Stimulated activated CD4-positive, alpha-beta T cell treated with anti-CD3 and anti-CD28 coated beads, Interleukin-15, amount 100 ng/mL, for 1 hour (primary cell): Measurements from ENCODE around the gene SULT1C2.

Experiments used
- DNase-seq, 2 donors: peaks; one replicate each; pipeline ENCODE4 v3.0.0-alpha.2; 2020; ENCODE audit warnings: low read depth in 1 of 2, low spot score in 1 of 2

Gene SULT1C2

GRCh38 chr2:108293850-108294249 is 5.2 kb downstream of the SULT1C2 start:
- DNase-seq: no peak

- no peak for DNase-seq
Observed at GRCh38 chr2:108297436-108298141, 8.9 kb downstream of the SULT1C2 start.

- DNase-seq: no peak
Observed at GRCh38 chr2:108301558-108301957, 12.9 kb downstream of the SULT1C2 start.

DNA sequence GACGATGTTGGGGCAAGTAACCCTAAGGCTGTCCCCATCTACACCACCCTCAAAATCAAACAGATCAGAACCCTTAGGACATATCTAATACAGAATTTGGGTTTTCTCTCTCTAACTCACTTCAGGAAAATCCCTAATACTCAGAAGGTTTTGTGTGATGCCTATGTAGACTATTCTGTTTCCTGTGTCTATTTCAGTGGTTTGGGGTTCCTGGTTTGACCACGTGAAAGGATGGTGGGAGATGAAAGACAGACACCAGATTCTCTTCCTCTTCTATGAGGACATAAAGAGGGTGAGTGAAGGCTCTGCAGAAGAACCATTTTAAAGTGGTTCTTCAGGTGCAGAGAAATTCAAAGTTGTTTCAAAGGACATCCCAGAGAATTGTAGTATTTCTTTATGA is 16.3 kb downstream of the SULT1C2 start:
- DNase-seq: no peak

DNA sequence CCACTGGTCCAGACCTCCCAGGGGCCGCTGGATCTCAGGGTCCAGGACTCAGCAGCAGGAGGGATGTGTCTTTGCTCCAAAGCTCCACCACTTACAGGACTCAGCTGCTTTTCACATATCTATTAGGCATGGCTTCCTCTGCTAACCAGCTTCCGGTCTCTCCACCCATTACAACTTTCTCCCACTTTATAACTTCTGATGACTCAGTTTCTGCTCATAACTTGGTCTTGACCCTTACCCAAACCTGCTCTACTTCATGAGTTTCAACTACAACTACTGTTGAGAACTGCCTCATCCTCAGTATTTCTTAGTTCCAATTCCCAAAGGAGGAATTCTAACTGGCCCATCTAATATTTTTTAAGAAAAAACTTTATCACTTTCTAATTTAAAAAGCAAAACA is 17.2 kb downstream of the SULT1C2 start:
- no peak for DNase-seq

DNA sequence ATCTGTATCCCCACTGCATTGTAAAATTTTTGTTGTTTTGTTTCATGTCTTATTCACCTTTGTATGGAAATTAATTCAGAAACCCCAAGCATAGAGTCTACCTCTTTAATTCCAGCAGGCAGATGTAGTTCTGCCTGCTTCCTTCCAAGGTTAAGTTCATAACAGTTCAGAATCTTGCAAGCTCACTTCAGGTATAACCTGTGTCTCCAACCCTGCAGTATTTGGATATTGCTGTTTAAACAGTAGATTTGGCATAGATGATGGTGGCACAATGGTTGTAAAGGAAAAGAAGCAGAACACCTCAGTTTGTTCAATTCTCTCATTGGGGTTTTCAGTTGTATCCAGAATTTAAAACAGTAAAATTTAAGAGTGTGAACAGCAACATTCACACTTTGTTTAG is 21.2 kb downstream of the SULT1C2 start:
- DNase-seq: no peak

- no peak for DNase-seq
Observed at GRCh38 chr2:108314586-108315296, 26.0 kb downstream of the SULT1C2 start.

GRCh38 chr2:108315444-108315934 is 26.8 kb downstream of the SULT1C2 start:
- DNase-seq: no peak

- DNase-seq: no peak
Observed at GRCh38 chr2:108316033-108316432, 27.3 kb downstream of the SULT1C2 start.

DNA sequence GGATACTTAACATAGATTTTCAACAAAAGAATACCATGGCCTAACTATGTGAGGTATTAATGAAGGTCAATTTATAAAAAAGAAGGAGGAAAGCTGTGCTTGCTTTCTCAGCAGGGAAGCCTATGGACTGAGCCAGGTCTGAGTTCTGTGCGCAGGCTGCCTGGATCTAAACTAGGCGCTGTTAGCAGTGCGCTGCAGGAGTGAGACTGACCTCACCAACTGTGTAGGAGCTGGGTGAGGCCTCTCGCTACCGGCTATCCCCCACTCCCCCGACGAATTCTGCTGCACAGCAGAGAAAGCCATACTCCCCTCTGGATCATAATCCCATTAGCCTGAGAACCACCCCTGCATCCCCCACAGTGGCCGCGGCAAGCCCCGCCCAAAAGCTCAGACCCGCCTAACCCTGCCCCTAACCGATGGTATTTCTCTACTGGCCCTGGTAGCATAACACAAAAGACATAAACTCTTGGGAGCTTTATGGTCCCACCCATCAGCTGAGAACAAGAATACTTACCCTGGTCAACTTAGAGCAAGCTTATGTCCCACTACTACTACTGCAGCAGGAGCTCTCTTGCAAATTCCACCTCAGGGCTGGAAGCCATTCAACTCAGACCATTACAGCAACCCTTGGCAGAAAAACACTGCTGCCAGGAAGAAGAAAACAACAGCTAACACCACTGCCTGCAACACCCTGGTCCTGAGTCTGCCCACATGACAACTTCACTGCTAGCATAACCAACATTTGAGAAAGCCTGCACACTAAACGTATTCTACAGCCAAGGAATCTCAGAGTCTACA is 28.0 kb downstream of the SULT1C2 start:
- DNase-seq: no peak

- no peak for DNase-seq
Observed at GRCh38 chr2:108320326-108320922, 31.7 kb downstream of the SULT1C2 start.

DNA sequence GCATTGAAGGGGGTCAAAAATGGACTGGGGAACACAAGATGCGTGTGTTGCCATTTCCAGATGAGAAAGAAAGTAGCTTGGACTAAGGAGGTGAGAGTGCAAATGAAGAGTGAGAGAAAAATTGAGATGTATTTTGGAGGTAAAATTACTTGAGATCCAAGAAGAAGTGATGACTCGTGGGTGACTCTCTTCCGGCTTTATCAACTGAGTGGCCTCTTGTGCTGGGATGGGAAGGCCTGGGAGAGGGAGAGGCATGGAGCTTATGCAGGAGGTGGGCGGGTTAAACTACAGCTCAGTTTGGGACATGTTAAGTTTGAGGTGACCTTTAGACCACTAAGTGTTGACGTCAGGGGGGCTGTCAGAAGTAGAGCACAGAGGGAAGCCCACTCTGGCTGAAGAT is 34.9 kb downstream of the SULT1C2 start:
- DNase-seq: no peak

- no peak for DNase-seq
Observed at GRCh38 chr2:108324531-108325255, 36.0 kb downstream of the SULT1C2 start.

- no peak for DNase-seq
Observed at GRCh38 chr2:108325756-108326155, 37.1 kb downstream of the SULT1C2 start.

DNA sequence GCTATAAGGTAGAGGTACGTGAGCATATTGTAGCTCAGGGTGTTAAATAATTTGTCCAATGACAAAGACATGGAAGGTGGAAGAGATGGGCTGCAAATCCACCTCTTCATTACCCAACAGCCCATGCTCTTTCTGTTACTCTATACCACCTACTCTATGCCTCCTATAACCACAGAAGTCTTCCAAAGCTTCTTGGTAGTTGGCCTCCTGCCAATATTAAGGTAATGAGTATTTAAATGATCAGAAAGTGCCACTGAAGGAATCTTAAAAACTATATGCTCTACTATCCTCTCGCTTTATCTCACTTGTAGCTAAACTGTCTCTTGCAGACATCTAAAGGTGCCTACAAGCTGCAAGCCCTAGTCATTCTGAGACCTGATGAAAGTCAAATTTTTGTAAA is 41.1 kb downstream of the SULT1C2 start:
- DNase-seq: no peak

DNA sequence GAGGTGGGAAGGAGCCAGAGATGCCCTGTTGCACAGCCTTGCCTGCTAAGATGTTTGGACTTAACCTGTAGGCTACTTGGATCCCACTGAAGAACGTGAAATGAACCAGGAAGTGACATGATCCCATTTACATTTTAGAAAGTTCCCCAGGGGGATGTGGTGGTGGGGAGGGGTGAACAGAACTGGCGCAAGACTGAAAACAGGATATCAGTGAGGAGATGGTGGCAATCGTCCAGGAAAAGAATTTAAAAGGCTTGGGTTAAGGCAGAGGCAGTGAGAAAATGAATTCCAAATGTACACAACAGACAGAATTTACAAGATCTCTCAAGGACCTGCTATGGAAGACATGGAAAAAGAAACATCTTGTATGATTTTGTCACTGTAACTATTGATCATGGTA is 42.3 kb downstream of the SULT1C2 start:
- DNase-seq: no peak

- DNase-seq: no peak
Observed at GRCh38 chr2:108345951-108346350, 57.3 kb downstream of the SULT1C2 start.

DNA sequence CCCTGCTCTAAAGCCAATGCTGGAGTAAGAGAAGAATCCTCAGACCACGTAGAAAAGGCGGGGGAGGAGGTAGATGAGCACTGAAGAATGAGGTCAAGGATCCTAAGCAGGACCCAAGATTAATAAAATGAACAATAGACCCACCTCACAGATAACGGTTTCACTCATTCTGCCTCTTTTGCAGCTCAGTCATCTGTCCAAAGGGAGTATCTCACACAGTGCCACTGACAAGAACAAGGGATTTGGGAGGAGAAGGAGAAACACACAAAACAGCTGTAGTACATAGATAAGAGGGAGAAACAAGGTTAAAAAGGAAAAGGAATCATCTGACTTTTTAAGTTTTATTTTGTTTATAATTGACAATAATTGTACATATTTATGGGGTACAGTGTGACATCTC is 58.1 kb downstream of the SULT1C2 start:
- no peak for DNase-seq

DNA sequence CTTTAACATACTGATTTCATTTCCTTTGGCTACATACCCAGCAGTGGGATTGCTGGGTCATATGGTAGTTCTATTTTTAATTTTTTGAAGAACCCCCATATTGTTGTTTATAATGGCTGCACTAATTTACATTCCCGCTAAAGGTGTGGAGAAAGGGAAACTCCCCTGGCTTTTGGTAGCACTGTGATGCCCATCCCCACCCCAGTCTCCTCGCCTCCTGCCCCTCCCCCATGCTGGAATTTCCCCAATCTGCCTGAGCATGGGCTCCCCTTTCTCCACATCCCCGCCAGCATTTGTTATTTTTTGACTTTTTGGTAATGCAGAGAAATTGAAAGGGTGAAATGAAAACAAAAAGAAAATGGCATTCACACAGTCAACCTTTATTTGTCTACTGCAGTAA is 59.1 kb downstream of the SULT1C2 start:
- DNase-seq: no peak

- DNase-seq: no peak
Observed at GRCh38 chr2:108348816-108349570, 60.3 kb downstream of the SULT1C2 start.
